HL-60 (cell line): ENCODE results near the gene LAMA1.

ENCODE experiments used
- DNase-seq, 2 experiments: peaks; one replicate each; pipeline ENCODE4 v3.0.0-alpha.2; 2010 to 2020; ENCODE audit warnings: low read depth in 1 of 2, low spot score in 1 of 2
- H3K27ac ChIP-seq: fragments of 250-450 bp; sonication (Bioruptor Pico); replicated peaks from 2 replicates; pipeline ENCODE4 v1.5.1; 2020; ENCODE audit warnings: mild to moderate bottlenecking, moderate library complexity
- H3K27me3 ChIP-seq: fragments of 250-450 bp; sonication (Bioruptor Pico); 2 replicates; pipeline ENCODE4 v1.5.1; 2021; ENCODE audit warnings: mild to moderate bottlenecking, moderate library complexity; ENCODE audit not compliant: insufficient read depth, poor library complexity, severe bottlenecking
- H3K4me3 ChIP-seq: replicated peaks from 2 replicates; pipeline ENCODE4 v1.5.1; 2011; ENCODE audit warnings: mild to moderate bottlenecking, control low read depth, low read length; ENCODE audit not compliant: insufficient read depth
- GABPA ChIP-seq: IDR thresholded peaks from 2 replicates; pipeline ENCODE4 v1.6.1; 2012; ENCODE audit warnings: low read depth
- POLR2AphosphoS5 ChIP-seq: IDR thresholded peaks from 2 replicates; pipeline ENCODE4 v1.6.1; 2012; ENCODE audit warnings: low read depth
- SPI1 ChIP-seq: IDR thresholded peaks from 2 replicates; pipeline ENCODE4 v1.6.1; 2012; ENCODE audit warnings: low read depth, mild to moderate bottlenecking, borderline replicate concordance
- TF ChIP-seq, protein P1 (sequence below): IDR thresholded peaks from 2 replicates; pipeline ENCODE4 v1.6.1; 2012; ENCODE audit warnings: low read depth; ENCODE audit not compliant: insufficient replicate concordance
- TF ChIP-seq, protein P2 (sequence below): IDR thresholded peaks from one replicate; pipeline ENCODE4 v1.5.1; 2011; ENCODE audit warnings: low read length, control low read depth, inconsistent platforms; ENCODE audit not compliant: insufficient read depth

The LAMA1 gene

DNA sequence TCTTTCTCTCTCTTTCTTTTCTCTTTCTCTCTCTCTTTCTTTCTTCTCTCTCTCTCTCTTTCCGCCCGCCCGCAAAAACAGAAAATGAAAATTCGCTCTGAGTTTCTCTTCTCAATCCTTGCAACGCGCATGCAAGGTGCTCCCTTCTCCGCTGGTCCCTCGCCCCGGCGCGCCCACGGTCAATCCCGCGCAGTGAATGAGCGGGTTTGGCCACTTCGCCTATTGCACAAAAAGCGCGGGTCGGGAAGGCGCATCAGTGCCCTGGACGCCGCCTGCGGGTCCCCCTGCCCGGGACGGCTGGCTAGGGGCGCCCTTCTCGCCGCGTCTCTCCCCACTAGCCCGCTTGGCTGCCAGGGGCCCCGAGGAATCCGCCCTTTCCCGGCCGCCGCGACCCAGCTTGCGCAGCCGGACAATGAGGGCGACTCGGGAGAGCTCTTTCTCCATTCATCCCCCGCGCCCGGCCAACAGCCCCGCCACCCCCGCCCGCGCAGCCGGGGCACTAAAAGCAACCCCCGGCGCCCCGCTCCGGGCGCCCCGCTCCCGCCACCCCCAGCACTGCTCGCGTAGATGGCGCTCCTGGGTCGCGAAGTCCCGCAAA is 706 bp downstream of the LAMA1 start:
- H3K27me3 ChIP-seq = peaks cover 23% of the 10 kb centered on the region
- no peak overlapping the region for H3K4me3 ChIP-seq
- no peak overlapping the region for H3K27ac ChIP-seq
- no peak for TF ChIP-seq POLR2AphosphoS5
- TF ChIP-seq, protein P1, sequence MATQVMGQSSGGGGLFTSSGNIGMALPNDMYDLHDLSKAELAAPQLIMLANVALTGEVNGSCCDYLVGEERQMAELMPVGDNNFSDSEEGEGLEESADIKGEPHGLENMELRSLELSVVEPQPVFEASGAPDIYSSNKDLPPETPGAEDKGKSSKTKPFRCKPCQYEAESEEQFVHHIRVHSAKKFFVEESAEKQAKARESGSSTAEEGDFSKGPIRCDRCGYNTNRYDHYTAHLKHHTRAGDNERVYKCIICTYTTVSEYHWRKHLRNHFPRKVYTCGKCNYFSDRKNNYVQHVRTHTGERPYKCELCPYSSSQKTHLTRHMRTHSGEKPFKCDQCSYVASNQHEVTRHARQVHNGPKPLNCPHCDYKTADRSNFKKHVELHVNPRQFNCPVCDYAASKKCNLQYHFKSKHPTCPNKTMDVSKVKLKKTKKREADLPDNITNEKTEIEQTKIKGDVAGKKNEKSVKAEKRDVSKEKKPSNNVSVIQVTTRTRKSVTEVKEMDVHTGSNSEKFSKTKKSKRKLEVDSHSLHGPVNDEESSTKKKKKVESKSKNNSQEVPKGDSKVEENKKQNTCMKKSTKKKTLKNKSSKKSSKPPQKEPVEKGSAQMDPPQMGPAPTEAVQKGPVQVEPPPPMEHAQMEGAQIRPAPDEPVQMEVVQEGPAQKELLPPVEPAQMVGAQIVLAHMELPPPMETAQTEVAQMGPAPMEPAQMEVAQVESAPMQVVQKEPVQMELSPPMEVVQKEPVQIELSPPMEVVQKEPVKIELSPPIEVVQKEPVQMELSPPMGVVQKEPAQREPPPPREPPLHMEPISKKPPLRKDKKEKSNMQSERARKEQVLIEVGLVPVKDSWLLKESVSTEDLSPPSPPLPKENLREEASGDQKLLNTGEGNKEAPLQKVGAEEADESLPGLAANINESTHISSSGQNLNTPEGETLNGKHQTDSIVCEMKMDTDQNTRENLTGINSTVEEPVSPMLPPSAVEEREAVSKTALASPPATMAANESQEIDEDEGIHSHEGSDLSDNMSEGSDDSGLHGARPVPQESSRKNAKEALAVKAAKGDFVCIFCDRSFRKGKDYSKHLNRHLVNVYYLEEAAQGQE = no peak
- no peak for TF ChIP-seq GABPA
- TF ChIP-seq, protein P2, sequence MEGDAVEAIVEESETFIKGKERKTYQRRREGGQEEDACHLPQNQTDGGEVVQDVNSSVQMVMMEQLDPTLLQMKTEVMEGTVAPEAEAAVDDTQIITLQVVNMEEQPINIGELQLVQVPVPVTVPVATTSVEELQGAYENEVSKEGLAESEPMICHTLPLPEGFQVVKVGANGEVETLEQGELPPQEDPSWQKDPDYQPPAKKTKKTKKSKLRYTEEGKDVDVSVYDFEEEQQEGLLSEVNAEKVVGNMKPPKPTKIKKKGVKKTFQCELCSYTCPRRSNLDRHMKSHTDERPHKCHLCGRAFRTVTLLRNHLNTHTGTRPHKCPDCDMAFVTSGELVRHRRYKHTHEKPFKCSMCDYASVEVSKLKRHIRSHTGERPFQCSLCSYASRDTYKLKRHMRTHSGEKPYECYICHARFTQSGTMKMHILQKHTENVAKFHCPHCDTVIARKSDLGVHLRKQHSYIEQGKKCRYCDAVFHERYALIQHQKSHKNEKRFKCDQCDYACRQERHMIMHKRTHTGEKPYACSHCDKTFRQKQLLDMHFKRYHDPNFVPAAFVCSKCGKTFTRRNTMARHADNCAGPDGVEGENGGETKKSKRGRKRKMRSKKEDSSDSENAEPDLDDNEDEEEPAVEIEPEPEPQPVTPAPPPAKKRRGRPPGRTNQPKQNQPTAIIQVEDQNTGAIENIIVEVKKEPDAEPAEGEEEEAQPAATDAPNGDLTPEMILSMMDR = no peak
- no peak for TF ChIP-seq SPI1
- DNase-seq = no peak

DNA sequence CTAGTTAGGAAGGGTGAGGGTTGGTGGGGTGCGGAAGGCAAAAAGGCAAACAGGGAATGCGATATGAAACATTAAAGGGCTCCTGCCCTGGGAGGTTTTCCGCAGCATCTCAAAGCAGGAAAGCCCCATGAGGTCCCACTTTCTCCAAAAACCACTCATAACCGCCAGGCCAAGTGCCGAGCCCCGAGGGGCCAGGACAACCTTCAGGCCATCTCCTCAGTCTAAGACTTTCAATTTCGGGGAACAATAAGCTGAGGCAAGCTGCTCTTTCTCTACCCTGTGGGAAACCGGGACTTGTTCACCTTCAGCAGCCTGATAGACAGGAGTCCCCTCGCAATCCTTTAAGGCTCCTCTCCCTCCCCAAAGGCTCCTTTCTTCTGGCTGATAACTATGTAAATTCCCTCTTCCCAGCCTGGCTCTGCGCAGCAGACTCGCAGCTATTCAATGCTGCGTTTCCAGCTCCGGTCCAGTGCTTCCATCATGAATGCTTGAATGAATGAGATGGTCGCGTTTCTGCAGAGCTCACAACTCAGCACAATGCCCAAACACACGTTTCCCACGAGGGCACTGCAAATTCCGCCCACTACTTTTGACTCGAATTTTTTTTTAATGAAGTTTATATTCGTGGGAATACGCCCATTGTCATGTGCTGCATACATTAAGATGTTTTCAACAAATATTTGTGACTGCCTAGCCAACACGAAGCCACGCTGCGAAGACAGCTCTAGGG is 1.4 kb downstream of the LAMA1 start:
- Histone ChIP-seq H3K4me3 (no peak overlapping the region), H3K27ac (no peak overlapping the region), H3K27me3 (peaks cover 23% of the 10 kb centered on the region)
- DNase-seq = no peak
- TF ChIP-seq, protein P2 = no peak
- TF ChIP-seq POLR2AphosphoS5 (no peak), GABPA (no peak), SPI1 (no peak)
- TF ChIP-seq, protein P1 = no peak

DNA sequence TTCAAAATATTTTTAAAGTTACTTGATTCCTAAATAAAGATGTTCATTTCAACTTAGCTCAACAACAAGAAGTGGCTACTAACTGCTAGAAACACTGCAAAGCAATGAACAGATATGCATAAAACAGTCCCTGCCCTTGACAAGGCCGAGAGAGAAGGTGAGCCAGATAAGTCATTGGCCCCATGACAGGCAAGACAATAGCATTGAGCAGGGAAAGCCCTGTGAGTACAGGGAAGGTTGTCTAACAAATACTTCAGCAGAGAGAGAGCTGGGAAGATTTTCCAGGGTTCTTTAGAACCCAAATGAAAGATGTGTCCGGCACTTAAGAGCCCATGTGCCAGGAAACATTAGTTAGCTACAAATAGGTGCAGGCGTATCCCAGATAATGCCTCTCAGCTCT is 4.7 kb downstream of the LAMA1 start:
- DNase-seq = no peak
- Histone ChIP-seq H3K4me3 (no peak overlapping the region), H3K27me3 (peaks cover 17% of the 10 kb centered on the region), H3K27ac (no peak overlapping the region)
- TF ChIP-seq SPI1 (no peak), POLR2AphosphoS5 (no peak), GABPA (no peak)
- TF ChIP-seq, protein P2 = no peak
- TF ChIP-seq, protein P1 = no peak
